ENCODE measurements around the gene ZNF277.

Gene ZNF277

GRCh38 chr7:112162142-112162766 lies 44.2 kb upstream of the ZNF277 start:
- DNase-seq (ENCODE audit: extremely low spot score) = no peak
- no peak for TF ChIP-seq CTCF (IDR thresholded peaks at IDR 0.05; ENCODE audit: control extremely low read depth, extremely low read depth, low read depth, missing control alignments)
- ChIA-PET CTCF (no interaction called here), POLR2A (no interaction called here)

GRCh38 chr7:112162784-112163506 lies 43.5 kb upstream of the ZNF277 start:
- no peak for TF ChIP-seq CTCF (IDR thresholded peaks at IDR 0.05; ENCODE audit: control extremely low read depth, extremely low read depth, low read depth, missing control alignments)
- ChIA-PET POLR2A (interaction anchor here (1.5 kb wide), 1 partner anchor 287 kb away, joined by 3 read pairs; the partner anchor contains the start of gene IFRD1), CTCF (no interaction called here)
- DNase-seq (ENCODE audit: extremely low spot score) = no peak

GRCh38 chr7:112167147-112167546 lies 39.3 kb upstream of the ZNF277 start:
- no peak for TF ChIP-seq CTCF (IDR thresholded peaks at IDR 0.05; ENCODE audit: control extremely low read depth, extremely low read depth, low read depth, missing control alignments)
- ChIA-PET POLR2A (no interaction called here), CTCF (interaction anchor here (1.9 kb wide), 1 partner anchor 11 kb away, joined by 7 read pairs; no protein-coding TSS in a partner anchor)
- no peak for DNase-seq (ENCODE audit: extremely low spot score)

GRCh38 chr7:112168915-112169314 lies 37.6 kb upstream of the ZNF277 start:
- no peak for DNase-seq (ENCODE audit: extremely low spot score)
- POLR2A ChIA-PET = no interaction called here
- CTCF ChIA-PET = no interaction called here
- no peak for TF ChIP-seq CTCF (IDR thresholded peaks at IDR 0.05; ENCODE audit: control extremely low read depth, extremely low read depth, low read depth, missing control alignments)

GRCh38 chr7:112171673-112172072 lies 34.8 kb upstream of the ZNF277 start:
- POLR2A ChIA-PET = no interaction called here
- CTCF ChIA-PET = no interaction called here
- no peak for TF ChIP-seq CTCF (IDR thresholded peaks at IDR 0.05; ENCODE audit: control extremely low read depth, extremely low read depth, low read depth, missing control alignments)
- no peak for DNase-seq (ENCODE audit: extremely low spot score)

- DNase-seq (ENCODE audit: extremely low spot score) = no peak
- POLR2A ChIA-PET = no interaction called here
- CTCF ChIA-PET = interaction anchor here (1.3 to 1.6 kb wide), 2 partner anchors 9 to 15 kb away, joined by 3 read pairs; no protein-coding TSS in a partner anchor
- no peak for TF ChIP-seq CTCF (IDR thresholded peaks at IDR 0.05; ENCODE audit: control extremely low read depth, extremely low read depth, low read depth, missing control alignments)
Measured at GRCh38 chr7:112172870-112173567, 33.5 kb upstream of the ZNF277 start.

All from GM10248 (cell line).